SU-DHL-6 (cell line): ENCODE measurements around the gene S1PR1.

Experiments
- H2AFZ ChIP-seq: fragments of 200-600 bp; sonication (generic); 2 replicates; pipeline ENCODE4 v1.6.1; 2014; ENCODE audit warnings: low read depth, mild to moderate bottlenecking, moderate library complexity, mixed read lengths, antibody characterized with exemption, low read length; ENCODE audit not compliant: severe bottlenecking
- H3F3A ChIP-seq: fragments of 200-600 bp; shearing (Covaris generic); 2 replicates; pipeline ENCODE4 v1.6.0; 2016; ENCODE audit warnings: antibody characterized with exemption, mild to moderate bottlenecking; ENCODE audit not compliant: insufficient read depth
- H3K27ac ChIP-seq: fragments of 200-600 bp; sonication (generic); 2 replicates; pipeline ENCODE4 v1.5.1; 2016; ENCODE audit warnings: low read depth, mild to moderate bottlenecking, low read length, moderate library complexity, mixed read lengths
- H3K27me3 ChIP-seq: fragments of 200-600 bp; sonication (generic), shearing (Covaris generic); 2 replicates; pipeline ENCODE4 v1.6.0; 2014; ENCODE audit warnings: mild to moderate bottlenecking, low read length
- H3K36me3 ChIP-seq: fragments of 200-600 bp; sonication (generic); 2 replicates; pipeline ENCODE4 v1.6.1; 2014; ENCODE audit warnings: mild to moderate bottlenecking, low read length, mixed read lengths
- H3K4me2 ChIP-seq: fragments of 300-600, 200-600 bp; shearing (Covaris generic), sonication (generic); 2 replicates; pipeline ENCODE4 v1.6.0; 2014; ENCODE audit warnings: low read length, low read depth, mild to moderate bottlenecking; ENCODE audit not compliant: poor library complexity, severe bottlenecking
- H3K4me3 ChIP-seq: fragments of 200-600 bp; sonication (generic); 2 replicates; pipeline ENCODE4 v1.5.1; 2014; ENCODE audit warnings: antibody characterized with exemption, low read length, mild to moderate bottlenecking, mixed read lengths; ENCODE audit not compliant: insufficient read depth, poor library complexity, severe bottlenecking
- H3K79me2 ChIP-seq: fragments of 200-600 bp; sonication (generic); 2 replicates; pipeline ENCODE4 v1.6.1; 2014; ENCODE audit warnings: mild to moderate bottlenecking, low read length, moderate library complexity; ENCODE audit not compliant: insufficient read depth
- H3K9ac ChIP-seq: fragments of 200-600 bp; sonication (generic); 2 replicates; pipeline ENCODE4 v1.7.0; 2014; ENCODE audit warnings: mild to moderate bottlenecking, low read length
- H3K9me2 ChIP-seq: fragments of 200-600 bp; sonication (generic); replicated peaks from 2 replicates; pipeline ENCODE4 v1.6.1; 2014; ENCODE audit warnings: low read length; ENCODE audit not compliant: insufficient read depth
- H3K9me3 ChIP-seq: fragments of 200-600 bp; sonication (generic); 2 replicates; pipeline ENCODE4 v1.6.1; 2014; ENCODE audit warnings: low read length, mixed read lengths; ENCODE audit not compliant: insufficient read depth
- H4K20me1 ChIP-seq: fragments of 200-600 bp; sonication (generic); 2 replicates; pipeline ENCODE4 v1.6.1; 2014; ENCODE audit warnings: low read depth, mild to moderate bottlenecking, antibody characterized with exemption, low read length, moderate library complexity, mixed read lengths
- CTCF ChIP-seq: fragments of 200-600 bp; sonication (generic); IDR thresholded peaks from one replicate; pipeline ENCODE4 v1.5.1; 2017; ENCODE audit warnings: antibody characterized with exemption, mild to moderate bottlenecking, low read length, moderate library complexity; ENCODE audit not compliant: insufficient read depth, poor library complexity, severe bottlenecking
- EZH2phosphoT487 ChIP-seq: fragments of 200-600 bp; sonication (generic), shearing (Covaris generic); conservative IDR thresholded peaks from 2 replicates; pipeline ENCODE4 v1.6.1; 2018; ENCODE audit warnings: mild to moderate bottlenecking, antibody characterized with exemption, low read length, moderate library complexity, mixed read lengths

S1PR1 gene

GRCh38 chr1:101190441-101190840 lies 46.4 kb upstream of the S1PR1 start:
- TF ChIP-seq CTCF, result no peak
- TF ChIP-seq EZH2phosphoT487, result no peak
- no peak overlapping the region for H3K4me2 ChIP-seq
- no peaks in the 10 kb centered on the region for H3K36me3 ChIP-seq
- no peak overlapping the region for H3K4me3 ChIP-seq
- H2AFZ ChIP-seq, result no peak overlapping the region
- no peaks in the 10 kb centered on the region for H3K9me2 ChIP-seq
- H3K27me3 ChIP-seq, result no peaks in the 10 kb centered on the region
- no peak overlapping the region for H3K27ac ChIP-seq
- no peaks in the 10 kb centered on the region for H4K20me1 ChIP-seq
- no peaks in the 10 kb centered on the region for H3F3A ChIP-seq
- no peaks in the 10 kb centered on the region for H3K9me3 ChIP-seq
- no peak overlapping the region for H3K9ac ChIP-seq
- no peaks in the 10 kb centered on the region for H3K79me2 ChIP-seq

GRCh38 chr1:101191049-101191448 lies 45.8 kb upstream of the S1PR1 start:
- Histone ChIP-seq H3K9me2 (no peaks in the 10 kb centered on the region), H3K27me3 (no peaks in the 10 kb centered on the region), H3K27ac (no peak overlapping the region), H3K36me3 (no peaks in the 10 kb centered on the region), H3K4me2 (no peak overlapping the region), H3K4me3 (no peak overlapping the region), H3K9me3 (no peaks in the 10 kb centered on the region), H4K20me1 (no peaks in the 10 kb centered on the region), H3F3A (no peaks in the 10 kb centered on the region), H3K79me2 (no peaks in the 10 kb centered on the region), H3K9ac (no peak overlapping the region), H2AFZ (no peak overlapping the region)
- TF ChIP-seq CTCF (no peak), EZH2phosphoT487 (no peak)

- Histone ChIP-seq H3K9me2 (no peaks in the 10 kb centered on the region), H3K79me2 (no peaks in the 10 kb centered on the region), H3F3A (no peaks in the 10 kb centered on the region), H3K9me3 (no peaks in the 10 kb centered on the region), H4K20me1 (no peaks in the 10 kb centered on the region), H3K4me2 (no peak overlapping the region), H3K9ac (no peak overlapping the region), H3K27ac (no peak overlapping the region), H2AFZ (no peak overlapping the region), H3K4me3 (no peak overlapping the region), H3K27me3 (no peaks in the 10 kb centered on the region), H3K36me3 (no peaks in the 10 kb centered on the region)
- TF ChIP-seq CTCF (no peak), EZH2phosphoT487 (no peak)
Measured at GRCh38 chr1:101193733-101194169, 43.1 kb upstream of the S1PR1 start.

DNA sequence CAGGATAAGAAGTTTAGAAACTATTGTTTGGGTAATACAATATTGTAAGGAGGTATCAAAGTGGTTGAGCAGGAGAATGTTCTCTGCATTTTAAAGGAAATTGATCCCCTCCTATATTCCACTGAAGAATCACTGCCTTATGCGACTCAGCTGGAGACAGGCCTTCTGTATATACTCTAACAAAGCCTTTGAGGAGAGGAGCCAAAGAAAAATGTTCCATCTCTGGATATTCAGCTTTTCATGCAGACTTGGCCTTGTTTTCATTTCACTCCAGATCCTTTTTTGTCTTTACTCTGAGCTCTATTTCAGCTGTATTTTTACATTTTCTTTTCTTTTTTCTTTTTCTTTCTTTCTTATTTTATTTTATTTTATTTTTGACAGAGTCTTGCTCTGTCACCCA lies 42.1 kb upstream of the S1PR1 start:
- Histone ChIP-seq H2AFZ (no peak overlapping the region), H3K9ac (no peak overlapping the region), H3K9me2 (no peaks in the 10 kb centered on the region), H4K20me1 (no peaks in the 10 kb centered on the region), H3K4me2 (no peak overlapping the region), H3K27ac (no peak overlapping the region), H3K79me2 (no peaks in the 10 kb centered on the region), H3K36me3 (no peaks in the 10 kb centered on the region), H3K27me3 (no peaks in the 10 kb centered on the region), H3K4me3 (no peak overlapping the region), H3K9me3 (no peaks in the 10 kb centered on the region), H3F3A (no peaks in the 10 kb centered on the region)
- TF ChIP-seq CTCF (no peak), EZH2phosphoT487 (no peak)
